T-helper 2 cell treated with Interferon-gamma antibody and Interleukin-4, amounts not matched to agents 100 ng/mL and 5 ng/mL, for 36 hours (primary cell): Measurements from ENCODE around the gene PHTF1. TPM values are rescaled to one million over a fixed set of nuclear protein-coding genes. Genes with fewer than 3 reads are reported as not detected.

Experiments
- intact Hi-C: fragments of 100-400 bp; cut with micrococcal nuclease; formaldehyde crosslinking; loops from one replicate; pipeline ENCODE4 v1.15.1; 2023
- total RNA-seq: library from RNA; stranded (reverse); gene quantifications from 2 replicates; pipeline ENCODE4 v1.2.3, GENCODE V29; 2022

PHTF1 gene
- total RNA-seq, 1 donor from 2014 or later = 24.5 TPM

- intact Hi-C loops = loop anchor here (5.0 kb wide), 1 partner anchor 958 kb away; the partner anchor contains the start of gene PPM1J
Observed at GRCh38 chr1:113675302-113675701, 84.0 kb downstream of the PHTF1 start.

DNA sequence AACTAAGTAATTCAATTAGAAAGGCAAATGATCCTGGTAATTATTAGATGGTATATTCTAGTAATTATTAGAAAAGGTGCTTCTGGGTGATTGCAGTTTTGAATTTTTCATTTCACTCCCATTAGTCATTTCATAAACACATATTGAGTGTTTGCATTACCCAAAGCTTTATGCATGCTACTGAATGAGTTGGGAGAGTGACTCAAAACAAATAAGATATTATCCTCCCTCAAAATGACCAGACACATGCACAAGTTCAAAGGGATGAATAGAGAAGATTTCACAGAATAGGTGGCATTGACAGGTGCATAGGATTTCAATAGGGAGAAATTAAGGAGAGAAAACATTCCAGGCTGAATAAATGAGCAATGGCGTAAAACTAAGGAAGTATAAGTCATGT, 84.7 kb downstream of the PHTF1 start:
- intact Hi-C loops = no loop called here

DNA sequence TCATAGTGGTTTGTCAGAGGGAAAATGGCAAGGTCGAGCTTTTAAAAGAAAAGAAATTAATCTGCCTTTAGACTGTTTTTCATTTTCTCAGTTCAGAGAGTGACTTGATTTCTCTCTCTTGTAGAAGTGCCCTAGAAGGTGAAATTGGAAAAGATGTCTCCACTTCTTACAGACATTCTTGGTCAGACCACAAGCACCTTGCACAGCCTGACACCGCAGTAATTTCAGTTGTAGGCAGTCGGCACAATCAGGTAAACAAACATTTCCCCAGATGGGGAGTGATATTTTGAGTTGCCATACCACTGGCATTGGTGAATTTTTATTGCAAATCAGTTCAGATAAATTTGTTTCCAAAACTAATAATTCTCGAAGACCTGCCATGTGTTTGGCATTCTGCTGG, 86.8 kb downstream of the PHTF1 start:
- intact Hi-C loops = no loop called here

DNA sequence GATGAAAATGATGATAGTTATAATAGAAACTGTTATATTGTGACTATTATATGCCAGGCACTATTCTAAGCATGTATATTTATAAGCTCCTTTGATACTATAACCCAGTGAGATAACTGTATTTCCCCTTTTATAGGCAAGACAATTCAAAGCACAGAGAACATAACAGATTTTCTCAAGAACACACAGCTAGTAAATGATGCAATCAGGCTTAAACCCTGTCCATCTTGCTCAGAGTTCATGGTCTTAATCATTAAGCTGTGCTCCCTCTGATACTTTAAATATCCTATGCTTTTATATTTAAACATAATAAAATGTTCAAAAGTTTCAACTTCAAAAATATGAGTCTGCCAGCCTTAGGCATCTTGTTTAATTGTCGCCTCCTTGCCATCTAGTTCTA, 88.6 kb downstream of the PHTF1 start:
- intact Hi-C loops = no loop called here

DNA sequence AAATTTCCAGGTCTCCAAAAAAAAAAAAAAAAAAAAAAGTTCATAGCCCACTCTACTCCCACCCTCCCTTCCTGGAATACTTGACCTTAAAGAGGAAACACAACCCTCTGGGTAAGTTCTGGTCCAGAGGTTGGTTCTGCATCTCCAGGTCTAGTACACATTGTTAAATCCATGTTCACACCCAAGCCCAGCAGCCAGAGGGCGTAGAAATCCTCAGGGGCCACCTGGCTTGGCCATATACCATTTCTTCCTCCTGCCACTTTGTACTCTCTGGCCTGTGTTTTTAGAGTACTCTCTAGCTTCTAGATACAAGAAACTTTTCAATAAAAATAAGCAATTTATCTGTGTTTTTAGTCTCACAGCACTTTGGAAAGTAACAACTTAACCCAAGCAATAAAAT, 89.3 kb downstream of the PHTF1 start:
- intact Hi-C loops = no loop called here

DNA sequence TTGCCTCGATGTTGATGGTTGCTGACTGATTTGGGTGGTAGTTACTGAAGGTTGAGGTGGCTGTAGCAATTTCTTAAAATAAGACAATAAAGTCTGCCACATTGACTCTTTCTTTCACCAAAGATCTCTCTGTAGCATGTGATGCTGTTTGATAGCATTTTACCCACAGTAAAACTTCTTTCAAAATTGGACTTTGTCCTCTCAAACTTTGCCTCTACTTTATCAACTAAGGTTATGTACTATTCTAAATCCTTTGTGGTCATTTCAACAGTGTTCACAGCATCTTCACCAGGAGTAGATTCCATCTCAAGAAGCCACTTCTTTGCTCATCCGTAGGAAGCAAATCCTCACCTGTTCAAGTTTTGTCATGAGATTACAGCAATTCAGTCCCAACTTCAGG, 93.2 kb downstream of the PHTF1 start:
- intact Hi-C loops = no loop called here

DNA sequence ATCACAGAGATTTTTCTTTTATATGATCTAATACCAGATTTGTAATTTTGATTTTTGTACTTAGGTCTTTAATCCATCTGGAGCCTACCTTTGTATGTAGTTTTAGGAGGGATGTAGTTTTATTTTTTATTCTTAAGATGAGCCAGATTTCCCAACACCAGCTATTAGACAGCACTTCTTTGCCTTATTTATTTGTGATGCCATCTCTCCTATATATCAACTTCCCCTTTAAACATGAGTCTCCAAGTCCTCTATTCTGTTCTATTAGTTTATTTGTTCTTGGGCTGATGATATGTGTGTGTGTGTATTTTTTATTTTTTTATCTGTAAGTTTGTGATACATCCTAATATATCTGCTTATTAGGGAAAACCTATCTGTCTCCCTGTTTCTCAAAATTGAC, 94.2 kb downstream of the PHTF1 start:
- intact Hi-C loops = no loop called here

DNA sequence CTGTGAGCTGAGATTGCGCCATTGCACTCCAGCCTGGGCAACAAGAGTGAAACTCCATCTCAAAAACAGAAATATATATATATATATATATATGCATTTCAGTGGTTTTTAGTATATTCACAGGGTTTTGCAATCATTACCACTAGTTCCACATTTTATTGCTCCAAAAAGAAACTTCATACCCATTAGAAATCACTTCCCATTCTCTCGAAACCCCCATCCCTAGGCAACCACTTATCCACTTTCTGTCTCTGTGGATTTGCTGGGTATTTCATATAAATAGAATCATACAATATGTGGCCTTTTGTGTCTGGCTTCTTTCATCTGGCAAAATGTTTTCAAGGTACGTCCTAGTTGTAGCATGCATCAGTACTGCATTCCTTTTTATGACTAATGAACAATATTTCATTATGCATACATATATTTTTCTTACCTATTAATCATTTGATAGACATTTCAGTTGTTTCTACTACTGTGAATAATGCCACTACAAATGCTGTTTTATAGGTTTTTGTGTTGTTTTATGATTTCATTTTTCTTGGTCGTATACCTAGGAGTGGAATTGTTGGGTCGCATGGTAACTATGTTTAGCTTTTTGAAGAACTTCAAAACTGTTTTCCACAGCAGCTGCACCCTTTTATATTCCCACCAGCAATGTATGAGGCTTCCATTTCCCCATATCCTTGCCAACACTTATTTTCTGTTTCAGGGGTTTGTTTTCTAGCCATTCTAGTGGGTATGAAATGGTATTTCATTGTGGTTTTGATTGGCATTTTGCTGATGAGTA, 95.9 kb downstream of the PHTF1 start:
- intact Hi-C loops = no loop called here

- intact Hi-C loops = no loop called here
Observed at GRCh38 chr1:113662101-113662500, 97.2 kb downstream of the PHTF1 start.

DNA sequence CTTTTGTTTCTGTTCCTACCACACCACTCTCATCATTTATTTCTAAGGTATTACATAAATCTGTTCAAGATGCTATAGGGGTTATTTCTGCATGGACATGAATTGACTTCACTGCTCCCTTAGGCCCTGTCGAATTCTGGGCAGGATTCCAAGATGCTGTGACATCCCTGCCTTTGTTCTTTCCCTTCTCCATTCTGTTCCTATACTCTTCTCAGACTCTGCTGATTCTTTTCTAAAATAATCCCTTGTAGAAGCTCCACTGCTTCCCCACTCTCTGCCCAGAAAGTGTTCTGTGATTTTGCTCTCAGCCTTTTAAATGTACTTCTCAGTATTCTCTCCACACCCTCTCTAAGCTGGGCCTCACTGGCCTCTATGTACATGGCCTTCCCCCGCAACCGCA, 99.2 kb downstream of the PHTF1 start:
- intact Hi-C loops = no loop called here

- intact Hi-C loops = no loop called here
Observed at GRCh38 chr1:113659556-113659955, 99.7 kb downstream of the PHTF1 start.

DNA sequence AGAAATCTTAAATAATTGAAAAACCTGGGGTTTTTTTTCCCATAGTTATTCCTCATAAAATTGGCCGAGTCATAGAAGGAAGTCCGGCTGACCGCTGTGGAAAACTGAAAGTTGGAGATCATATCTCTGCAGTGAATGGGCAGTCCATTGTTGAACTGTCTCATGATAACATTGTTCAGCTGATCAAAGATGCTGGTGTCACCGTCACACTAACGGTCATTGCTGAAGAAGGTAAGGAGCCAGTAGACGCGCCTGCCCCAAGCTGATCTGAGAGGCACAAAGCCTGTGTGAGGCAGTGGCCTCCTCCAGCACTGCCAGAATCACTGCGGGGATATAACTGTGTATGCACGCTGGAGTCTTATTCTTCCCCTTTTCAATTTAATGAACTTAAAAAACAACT, 100.3 kb downstream of the PHTF1 start:
- intact Hi-C loops = no loop called here

DNA sequence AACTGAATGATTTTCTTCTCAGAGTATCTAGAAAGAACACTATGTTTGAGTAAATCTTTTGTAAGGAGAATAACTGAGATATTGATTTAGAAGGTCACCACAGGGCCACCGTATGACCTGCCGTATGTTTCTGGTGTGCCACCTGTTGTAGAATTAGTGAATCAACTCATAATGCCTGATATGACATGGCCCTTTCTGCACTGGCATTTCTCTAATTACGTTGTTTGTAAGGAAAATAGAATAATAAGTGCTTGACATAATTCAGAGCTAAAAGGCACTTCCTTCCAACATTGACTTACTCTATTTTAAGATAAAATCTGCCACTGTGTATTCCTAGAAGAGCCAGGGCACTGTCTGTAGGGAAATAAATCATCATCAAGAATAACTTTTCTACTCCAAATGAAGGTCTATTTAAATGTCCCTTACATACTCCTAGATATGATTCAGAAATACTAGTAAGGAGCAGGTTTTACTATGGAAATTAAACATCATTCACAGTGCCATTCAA, 101.7 kb downstream of the PHTF1 start:
- intact Hi-C loops = no loop called here

DNA sequence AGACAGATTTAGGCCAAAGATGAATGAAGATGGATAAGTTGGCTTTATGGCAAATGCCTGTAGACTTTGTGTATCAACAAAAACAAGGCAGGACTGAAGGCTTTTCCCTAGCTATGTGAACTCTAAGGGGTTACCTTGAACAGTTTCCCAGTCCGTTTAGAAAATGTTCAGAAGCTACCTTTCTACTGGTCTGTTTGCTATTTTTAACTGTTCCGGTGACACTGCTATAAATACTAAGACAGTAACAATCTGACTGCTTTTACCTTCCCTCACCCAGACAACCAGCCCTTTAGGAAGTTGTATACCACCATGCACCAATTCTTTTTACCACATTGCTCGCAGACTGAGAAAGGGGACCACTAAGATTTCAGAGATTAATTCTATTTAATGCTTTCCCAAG, 102.2 kb downstream of the PHTF1 start:
- intact Hi-C loops = no loop called here

DNA sequence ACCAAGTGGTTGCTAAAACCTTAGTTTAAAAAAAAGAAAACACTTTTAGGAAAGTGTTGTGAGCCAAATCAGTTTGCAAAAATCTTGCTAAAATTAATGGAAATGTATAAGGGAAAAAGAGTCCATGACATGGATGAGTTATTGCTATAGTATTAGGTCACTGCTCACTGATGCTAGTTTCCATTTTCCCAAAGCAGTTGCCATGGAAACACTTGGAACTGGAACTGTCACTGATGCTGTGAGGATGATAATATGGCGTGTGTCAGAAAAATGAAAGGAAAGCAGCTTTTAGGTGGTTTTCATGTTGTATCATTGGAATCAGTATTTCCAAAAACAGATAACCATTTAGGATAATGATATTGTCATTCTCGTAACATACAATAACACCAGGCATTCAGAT, 104.4 kb downstream of the PHTF1 start:
- intact Hi-C loops = no loop called here

DNA sequence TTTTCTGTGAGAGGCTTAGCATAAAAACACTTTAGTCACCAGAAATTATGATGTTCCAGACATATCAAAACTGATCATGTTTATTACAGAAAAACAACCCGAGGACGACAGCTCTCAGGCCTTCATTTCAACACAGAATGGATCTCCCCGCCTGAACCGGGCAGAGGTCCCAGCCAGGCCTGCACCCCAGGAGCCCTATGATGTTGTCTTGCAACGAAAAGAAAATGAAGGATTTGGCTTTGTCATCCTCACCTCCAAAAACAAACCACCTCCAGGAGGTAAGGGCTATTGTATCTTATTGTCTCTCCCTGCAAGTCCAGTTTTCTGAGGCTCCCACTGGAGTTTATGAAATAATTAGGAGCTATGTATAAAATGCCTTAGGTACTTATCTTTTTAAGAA, 105.5 kb downstream of the PHTF1 start:
- intact Hi-C loops = no loop called here

DNA sequence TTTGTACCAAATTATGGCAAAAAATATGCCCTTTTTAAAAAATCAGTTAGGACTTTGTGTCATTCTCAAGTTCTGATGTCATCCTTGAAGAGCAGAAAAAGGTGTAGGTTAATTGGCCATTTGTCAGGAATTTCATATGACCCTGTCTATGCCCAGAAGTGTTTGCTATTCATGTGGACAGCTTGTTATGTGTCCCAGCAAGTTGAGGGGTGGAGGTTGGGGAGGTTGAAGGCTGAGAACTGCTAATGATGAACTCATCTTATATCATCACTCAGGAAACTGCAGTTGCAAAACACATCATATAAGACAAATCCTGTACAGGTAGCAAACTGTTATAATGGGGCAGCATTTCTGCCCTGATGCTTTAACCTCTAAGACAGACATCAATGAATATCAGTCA, 106.5 kb downstream of the PHTF1 start:
- intact Hi-C loops = no loop called here

DNA sequence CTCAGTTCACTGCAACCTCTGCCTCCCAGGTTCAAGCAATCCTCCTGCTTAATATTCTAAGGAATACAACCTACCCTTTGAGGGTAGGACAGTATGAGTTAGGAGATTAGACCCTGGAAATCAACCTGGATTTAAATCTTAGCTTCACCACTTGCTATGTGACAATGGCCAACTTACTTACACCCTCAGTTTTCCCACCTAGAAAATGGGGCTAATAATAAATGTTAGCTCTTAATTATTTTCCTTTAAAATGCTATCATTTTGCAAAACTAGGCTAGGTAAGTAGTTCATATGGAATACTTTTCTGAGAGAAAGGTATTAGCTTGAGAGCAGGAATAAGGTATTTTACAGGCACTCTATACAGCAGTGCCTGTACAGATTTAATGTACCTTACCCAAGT, 110.8 kb downstream of the PHTF1 start:
- intact Hi-C loops = no loop called here

DNA sequence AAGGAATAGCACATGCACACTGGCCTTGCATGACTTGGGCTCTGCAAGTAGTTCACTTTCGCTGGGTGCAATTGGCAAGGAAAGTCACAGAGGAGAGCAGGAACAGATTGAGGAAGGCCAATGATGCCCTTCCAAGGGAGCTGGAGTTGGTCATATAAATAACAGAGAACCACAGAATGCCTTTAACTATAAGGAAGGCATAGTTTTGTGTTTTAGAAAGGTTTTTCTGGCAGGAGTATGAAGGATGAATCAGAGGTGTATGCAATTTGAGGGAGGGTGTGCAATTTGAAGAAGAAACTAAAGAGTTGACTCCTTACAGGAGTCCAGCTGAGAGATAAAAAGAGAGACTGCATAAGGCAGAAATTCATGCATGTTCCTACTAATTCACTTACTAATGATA, 112.1 kb downstream of the PHTF1 start:
- intact Hi-C loops = no loop called here
